GM19025 (cell line): ENCODE results near the gene BCAS1.

ENCODE experiments used
- ATAC-seq: cut with Tn5 transposase; IDR thresholded peaks from one replicate; pipeline ENCODE4 v1.9.1; 2021; ENCODE audit warnings: mild to moderate bottlenecking, low read depth, moderate library complexity; ENCODE audit not compliant: unreplicated experiment

Gene BCAS1

GRCh38 chr20:54070187-54070987 lies at the start of gene BCAS1:
BCAS1 (minus strand) TSS chr20:54070594; CDS start chr20:54058718, 11,876 bp downstream.
- ATAC-seq: no peak

DNA sequence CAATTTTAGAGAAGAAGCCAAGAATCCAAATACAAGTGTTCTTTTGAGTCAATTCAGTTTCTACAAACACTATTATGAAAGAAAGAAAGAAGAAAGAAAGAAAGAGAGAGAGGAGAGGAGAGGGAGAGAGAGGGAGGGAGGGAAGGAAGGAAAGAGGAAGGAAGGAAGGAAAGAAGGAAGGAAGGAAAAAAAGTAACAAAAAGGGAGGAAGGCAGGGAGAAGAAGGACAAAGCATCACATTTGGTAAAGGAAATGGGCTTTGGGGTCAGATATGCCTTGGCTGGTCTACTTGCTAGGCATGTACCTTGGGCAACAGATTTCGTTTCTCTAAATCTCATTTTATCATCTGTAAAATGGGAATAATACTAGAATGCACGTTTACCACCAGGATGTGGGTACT lies 49.4 kb upstream of the BCAS1 start:
- no peak for ATAC-seq

- ATAC-seq: no peak
Observed at GRCh38 chr20:54118220-54119001, 48.0 kb upstream of the BCAS1 start.

DNA sequence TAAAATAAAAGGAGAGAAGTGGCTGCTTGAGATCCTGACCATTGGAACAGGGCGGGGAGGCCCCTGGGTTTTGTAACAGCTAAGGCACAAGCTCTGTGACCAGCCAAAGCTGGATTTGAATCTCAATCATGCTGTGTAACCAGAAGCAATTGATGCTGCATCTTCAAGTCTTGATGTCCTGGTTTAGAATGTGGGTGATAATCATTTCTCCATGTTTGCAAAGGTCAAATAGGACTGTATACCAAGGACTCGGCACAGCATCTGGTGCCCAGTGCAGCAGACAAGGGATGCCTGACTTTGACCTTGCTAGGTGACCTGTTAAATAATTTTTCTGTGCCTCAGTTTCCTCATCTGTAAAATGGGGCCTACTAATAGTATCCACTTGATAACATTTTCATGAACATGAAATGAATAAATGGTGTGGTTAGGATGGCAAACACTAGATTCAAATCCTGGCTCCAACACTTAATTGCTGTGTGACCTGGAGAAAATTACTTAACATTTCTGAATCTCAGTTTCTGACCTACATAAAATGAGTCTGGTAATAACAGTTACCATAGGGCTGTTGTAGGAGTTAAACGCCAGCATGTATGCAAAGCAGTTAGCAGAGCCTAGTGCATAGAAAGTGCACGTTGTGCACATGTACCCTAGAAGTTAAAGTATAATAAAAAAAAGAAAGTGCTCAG lies 46.3 kb upstream of the BCAS1 start:
- ATAC-seq: no peak

GRCh38 chr20:54115172-54115854 lies 44.9 kb upstream of the BCAS1 start:
- ATAC-seq: no peak

DNA sequence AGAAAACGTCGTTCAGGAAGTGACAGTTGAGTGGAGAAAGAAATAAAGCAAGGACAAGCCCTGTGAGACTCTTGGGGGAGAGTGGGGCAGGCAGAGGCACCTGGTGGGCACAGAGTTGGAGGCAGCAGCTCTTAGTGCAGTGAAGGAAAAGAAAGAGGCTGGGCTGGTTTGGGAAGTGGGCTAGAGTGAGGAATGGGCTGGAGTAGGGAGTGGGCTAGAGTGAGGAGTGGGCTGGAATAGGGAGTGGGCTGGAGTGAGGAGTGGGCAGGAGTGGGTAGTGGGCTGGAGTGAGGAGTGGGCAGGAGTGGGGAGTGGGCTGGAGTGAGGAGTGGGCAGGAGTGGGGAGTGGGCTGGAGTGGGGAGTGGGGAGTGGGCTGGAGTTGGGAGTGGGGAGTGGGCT lies 43.7 kb upstream of the BCAS1 start:
- ATAC-seq: no peak

GRCh38 chr20:54113566-54113965 lies 43.2 kb upstream of the BCAS1 start:
- ATAC-seq: no peak

DNA sequence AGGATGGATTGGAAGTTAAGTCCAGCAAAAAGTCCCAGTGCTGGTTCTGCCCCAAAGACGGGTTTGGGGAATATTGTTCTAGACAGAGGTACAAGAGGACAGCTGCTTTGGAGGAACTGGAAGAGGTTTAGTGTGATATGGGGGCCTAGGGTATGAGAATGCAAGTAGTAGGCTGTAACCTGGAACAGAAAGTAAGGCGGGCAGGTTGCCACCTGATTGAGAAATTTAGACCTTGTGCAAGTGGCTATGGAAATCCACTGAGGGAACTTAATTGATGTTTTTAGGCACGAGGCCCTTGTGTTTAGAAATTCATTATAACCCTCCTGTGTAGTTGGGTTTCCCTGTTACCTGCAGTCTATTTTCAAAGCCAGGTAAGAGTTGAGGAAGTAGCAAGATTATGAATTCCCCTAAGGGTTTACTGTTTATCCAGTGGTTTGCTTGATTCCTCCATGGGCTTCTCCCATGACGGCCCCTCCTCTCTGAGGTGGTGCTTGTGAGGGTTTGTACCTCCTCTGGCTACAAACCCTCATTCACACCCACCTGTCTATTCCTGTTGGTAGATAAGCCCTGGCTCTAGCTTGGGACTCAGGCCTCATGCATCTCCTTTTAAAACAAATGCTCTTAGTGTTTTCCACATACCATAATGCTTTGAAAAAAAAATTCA lies 42.0 kb upstream of the BCAS1 start:
- ATAC-seq: no peak

DNA sequence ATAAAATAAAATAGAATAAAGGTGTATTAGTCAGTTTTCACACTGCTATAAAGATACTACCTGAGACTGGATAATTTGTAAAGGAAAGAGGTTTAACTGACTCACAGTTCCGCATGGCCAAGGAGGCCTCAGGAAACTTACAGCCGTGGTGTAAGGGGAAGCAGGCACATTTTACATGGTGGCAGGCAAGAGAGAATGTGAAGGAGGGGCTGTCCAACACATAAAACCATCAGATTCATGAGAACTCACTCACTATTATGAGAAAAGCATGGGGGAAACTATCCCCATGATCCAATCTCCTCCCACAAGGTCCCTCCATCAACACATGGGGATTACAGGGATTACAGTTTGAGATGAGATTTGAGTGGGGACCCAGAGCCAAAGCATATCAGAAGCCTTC lies 41.1 kb upstream of the BCAS1 start:
- no peak for ATAC-seq

DNA sequence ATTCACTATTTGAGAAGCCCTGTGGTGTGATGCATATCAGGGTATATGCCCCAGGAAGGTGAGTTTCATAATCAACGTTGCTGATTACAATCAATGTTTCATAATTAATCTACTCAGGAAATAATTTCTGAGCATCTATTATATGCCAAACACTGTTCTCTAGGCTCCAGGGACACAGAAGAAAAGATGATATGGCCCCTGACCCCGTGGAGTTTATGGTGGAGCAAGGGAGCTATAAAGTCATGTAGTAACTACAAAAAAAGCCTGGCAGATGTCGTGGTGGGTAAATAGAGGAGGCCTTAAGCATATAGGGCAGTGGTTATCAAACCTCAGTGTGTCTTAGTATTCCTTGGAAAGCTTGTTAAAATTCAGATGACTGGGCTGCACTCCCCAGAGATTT lies 40.1 kb upstream of the BCAS1 start:
- ATAC-seq: no peak

GRCh38 chr20:54110041-54110440 lies 39.6 kb upstream of the BCAS1 start:
- ATAC-seq: no peak

GRCh38 chr20:54108817-54109216 lies 38.4 kb upstream of the BCAS1 start:
- no peak for ATAC-seq

DNA sequence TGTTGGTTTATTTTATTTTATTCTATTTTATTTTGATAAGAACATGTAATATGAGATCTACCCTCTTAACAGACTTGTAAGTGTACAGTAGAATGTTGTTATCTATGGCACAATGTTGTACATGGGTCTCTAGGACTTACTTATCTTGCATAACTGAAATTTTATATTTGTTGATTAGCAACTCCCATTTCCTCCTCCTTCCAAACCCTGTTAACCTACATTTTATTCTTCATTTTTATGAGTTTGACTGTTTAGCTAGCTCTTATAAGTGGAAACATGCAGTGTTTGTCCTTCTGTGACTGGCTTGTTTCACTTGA lies 37.9 kb upstream of the BCAS1 start:
- ATAC-seq: no peak

- no peak for ATAC-seq
Observed at GRCh38 chr20:54107600-54108325, 37.4 kb upstream of the BCAS1 start.

DNA sequence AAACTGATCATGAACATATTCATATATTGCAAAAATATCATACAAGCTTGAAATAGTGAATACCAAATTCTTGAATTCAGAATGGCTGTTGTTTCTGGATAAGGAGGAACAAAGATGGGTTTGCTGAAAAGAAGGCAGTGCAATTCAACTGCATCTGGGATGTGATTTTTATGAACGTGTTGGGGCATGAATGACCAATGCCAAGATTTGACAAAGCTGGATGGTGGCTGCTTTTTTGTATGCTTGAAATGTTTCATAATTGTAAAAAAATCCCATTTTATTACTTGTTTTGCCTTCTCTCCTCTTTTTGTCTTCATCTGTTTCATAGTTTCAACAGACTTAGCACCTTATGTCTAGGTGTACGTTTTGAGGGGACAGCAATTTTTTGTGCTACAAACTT lies 36.8 kb upstream of the BCAS1 start:
- ATAC-seq: no peak

DNA sequence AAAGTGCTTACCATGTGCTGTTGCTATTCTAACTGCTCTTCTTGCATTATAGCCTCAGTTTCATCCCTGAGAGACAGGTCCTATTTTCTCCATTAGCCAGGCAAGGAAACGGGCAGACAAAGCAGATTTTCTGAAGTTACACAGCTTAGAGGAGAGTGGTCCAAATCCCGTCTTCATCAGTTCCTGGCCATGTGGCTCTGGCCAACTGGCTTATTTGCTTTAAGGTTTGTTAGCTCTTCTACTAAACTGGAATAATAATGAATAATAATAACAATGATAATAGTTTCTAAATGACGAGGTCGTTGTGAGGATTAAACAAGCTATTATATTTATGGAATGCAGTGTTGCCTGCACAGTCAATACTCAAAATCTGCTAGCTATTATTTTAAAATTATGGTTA lies 35.8 kb upstream of the BCAS1 start:
- ATAC-seq: no peak

GRCh38 chr20:54105653-54106052 lies 35.3 kb upstream of the BCAS1 start:
- ATAC-seq: no peak

DNA sequence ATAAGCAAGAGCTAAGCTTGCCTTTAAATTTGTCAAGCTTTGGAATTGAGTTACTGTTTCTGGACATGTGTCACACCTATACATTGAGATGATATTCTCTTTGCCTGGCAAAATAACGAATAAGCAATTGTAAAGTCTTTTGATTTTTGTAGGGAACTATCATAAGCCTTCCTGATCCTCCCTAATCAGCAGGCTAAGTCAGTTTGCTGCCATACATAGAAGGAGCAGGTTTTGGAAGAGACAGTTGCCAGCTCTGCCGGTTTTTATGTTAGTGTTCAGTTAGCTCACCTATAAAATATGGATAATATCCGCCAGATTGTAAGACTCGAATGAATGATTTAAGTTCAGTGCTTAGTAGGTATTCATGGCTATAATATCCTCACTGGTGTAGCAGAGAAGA lies 34.4 kb upstream of the BCAS1 start:
- ATAC-seq: no peak

DNA sequence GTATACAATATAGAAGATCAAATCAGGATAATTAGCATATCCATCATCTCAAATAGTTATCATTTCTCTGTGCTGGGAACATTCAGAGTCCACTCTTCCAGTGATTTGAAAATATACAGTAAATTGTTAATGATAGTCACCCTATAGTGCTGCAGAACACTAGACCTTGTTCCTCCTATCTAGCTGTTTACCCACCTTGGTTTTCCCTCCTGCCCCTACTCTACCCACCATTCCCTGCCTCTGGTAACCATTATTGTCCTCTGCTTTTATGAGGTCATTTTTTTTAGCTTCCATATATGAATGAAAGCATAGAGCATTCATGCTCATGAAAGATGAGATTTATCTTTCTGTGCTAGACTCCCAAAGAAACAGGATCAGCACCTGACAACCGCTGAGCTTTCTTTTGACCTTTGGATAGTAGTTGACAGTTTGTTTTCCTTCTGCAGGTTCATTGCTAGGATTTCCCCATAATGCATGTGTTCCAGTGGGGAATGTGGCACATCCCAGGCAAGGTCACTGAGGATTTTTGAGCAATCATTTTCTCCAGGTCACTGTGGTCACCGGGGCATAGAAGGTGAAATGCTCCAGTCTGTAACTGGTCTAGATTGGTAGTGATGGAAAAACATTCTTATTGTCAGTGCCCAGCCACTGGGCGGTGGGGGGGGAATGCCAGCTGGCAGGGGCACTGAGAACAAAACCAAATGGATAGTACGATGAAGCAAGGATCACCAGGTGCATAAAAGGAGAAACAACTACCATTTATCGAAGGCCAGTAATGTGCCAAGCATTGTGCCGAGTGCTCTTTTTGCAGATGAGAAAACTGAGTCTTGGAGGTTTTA lies 33.6 kb upstream of the BCAS1 start:
- no peak for ATAC-seq
